ENCODE data around the gene PLIN4. TPM values are rescaled to one million over a fixed set of nuclear protein-coding genes. Genes with fewer than 3 reads are reported as not detected.
A peak's percentile ranks its signal among the peaks of the same experiment; 100 is the strongest.

Gene PLIN4
- total and polyA plus RNA-seq, 2 experiments from 2014 or later = 0.42 to 0.81 TPM

DNA sequence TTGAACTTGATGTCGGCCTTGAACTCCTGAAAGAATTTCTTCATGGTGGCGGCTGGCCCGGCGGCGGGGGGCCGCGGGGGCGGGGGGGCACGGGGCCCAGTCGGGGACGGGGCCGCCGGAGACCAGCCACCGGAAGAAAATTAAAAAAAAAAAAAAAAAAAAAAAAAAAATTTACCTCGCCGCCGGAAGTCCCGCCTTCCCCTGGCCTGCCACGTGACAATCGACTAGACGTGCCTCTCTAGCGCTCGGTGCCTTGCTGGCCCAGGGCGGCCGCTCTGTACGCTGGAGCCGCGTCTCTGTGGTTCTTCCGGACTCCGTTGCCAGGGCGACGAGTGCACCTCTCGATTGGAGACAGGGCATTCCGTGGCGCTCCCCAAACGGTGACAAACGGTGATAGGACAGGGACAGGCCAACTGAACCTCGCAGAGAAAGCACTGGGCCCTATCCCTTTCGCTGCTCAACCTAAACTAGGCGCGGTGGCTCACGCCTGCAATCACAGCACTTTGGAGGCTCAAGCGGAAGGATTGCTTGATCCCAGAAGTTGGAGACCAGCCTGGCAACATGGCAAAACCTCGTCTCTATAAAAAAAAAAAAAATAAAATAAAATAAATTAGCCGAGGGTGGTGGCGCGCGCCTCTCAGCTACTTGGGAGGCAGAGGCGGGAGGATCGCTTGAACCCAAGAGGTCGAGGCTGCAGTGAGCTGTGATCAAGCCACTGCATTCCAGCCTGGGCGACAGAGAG, 60.5 kb downstream of the PLIN4 start, which contains the start of gene UBXN6:
UBXN6 (minus strand) TSS at position 141 of the 742 bp plus-strand sequence; CDS start at position 44, 97 bp downstream.
- peak; percentile 99 for DNase-seq (ENCODE audit: low read depth in 1 of 2, low spot score in 1 of 2)
- H3K4me1 ChIP-seq (ENCODE audit: low read depth) = peaks cover 13% of the 10 kb centered on the region
- H3K27me3 ChIP-seq = no peaks in the 10 kb centered on the region
- peak within 1 kb of the TSS; percentile 100 for H3K27ac ChIP-seq
- H3K9me3 ChIP-seq (ENCODE audit: low read depth) = no peaks in the 10 kb centered on the region
- H3K4me3 ChIP-seq = peak within 1 kb of the TSS; percentile 100
- TF ChIP-seq, protein P1, sequence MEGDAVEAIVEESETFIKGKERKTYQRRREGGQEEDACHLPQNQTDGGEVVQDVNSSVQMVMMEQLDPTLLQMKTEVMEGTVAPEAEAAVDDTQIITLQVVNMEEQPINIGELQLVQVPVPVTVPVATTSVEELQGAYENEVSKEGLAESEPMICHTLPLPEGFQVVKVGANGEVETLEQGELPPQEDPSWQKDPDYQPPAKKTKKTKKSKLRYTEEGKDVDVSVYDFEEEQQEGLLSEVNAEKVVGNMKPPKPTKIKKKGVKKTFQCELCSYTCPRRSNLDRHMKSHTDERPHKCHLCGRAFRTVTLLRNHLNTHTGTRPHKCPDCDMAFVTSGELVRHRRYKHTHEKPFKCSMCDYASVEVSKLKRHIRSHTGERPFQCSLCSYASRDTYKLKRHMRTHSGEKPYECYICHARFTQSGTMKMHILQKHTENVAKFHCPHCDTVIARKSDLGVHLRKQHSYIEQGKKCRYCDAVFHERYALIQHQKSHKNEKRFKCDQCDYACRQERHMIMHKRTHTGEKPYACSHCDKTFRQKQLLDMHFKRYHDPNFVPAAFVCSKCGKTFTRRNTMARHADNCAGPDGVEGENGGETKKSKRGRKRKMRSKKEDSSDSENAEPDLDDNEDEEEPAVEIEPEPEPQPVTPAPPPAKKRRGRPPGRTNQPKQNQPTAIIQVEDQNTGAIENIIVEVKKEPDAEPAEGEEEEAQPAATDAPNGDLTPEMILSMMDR (IDR thresholded peaks at IDR 0.05; ENCODE audit: low read depth, low read length) = no peak
- peaks cover 13% of the 10 kb centered on the region for H3K36me3 ChIP-seq

DNA sequence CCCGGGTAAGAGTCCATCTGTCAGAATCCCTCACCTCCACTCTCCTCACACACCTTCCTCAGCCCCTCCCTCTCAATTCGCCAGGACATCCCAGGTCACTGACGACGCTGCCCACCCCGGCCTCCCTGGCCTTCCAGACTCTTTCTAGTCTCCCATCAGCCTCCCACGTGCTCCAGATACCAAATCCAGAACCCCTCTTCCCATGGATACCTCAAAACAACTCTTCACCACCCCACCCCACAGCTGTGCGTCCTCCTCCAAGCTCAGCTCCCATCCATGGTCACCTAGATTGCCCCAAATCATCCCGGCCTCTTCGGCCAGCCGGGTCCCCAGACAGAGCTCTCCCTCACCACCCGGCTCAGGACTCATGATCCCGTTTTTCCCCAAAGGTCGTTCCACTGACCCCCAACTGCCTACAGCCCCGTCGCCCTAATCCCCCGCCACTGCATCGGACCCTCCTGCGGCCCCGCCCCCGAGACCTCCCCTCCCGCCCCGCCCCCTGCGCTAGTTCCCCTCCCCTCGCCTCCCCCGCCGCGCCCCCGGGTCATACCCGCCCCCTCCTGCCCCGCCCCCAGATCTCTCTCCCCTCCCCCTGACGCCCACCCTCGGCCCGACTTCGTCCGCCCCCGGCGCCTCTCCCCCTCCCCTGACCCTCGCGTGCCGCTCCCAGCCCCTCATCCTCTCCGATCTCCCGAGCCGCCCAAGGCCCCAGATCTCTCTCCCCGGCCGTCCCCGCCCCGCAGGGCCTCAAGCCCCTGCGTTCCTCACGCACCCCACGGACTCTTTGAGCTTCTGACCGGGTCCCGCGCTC, 61.2 kb downstream of the PLIN4 start:
- H3K27ac ChIP-seq = peak overlapping the region; percentile 100
- peak; percentile 82 for DNase-seq (ENCODE audit: low read depth in 1 of 2, low spot score in 1 of 2)
- TF ChIP-seq, protein P1 (IDR thresholded peaks at IDR 0.05; ENCODE audit: low read depth, low read length) = no peak

DNA sequence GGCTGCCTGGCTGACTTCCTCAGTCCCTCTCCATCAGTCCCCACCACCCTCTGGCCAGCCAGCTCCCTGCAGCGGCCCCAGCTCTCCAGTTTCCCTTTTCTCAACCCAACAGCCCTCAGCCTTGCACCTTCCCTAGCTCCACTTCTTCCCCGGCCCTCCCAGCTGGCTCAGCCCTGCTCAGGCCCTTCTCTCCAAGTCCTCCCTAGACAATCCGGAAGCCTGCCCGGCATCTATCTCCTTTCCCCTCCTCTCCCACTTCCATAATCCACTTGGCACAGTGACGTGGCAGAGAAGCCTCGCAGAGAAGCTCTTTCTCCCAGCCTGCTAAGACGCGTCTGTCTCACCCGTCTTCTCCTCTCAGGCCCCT, 61.8 kb downstream of the PLIN4 start:
- peak overlapping the region; percentile 100 for H3K4me3 ChIP-seq
- H3K36me3 ChIP-seq = peaks cover 19% of the 10 kb centered on the region
- H3K4me1 ChIP-seq (ENCODE audit: low read depth) = peaks cover 13% of the 10 kb centered on the region
- peak; percentile 48 to 81 for DNase-seq (ENCODE audit: low read depth in 1 of 2, low spot score in 1 of 2)
- H3K27ac ChIP-seq = peak overlapping the region; percentile 44
- H3K27me3 ChIP-seq = no peaks in the 10 kb centered on the region
- TF ChIP-seq, protein P1 (IDR thresholded peaks at IDR 0.05; ENCODE audit: low read depth, low read length) = no peak
- no peaks in the 10 kb centered on the region for H3K9me3 ChIP-seq (ENCODE audit: low read depth)

More for the DNA sequence above, 61.2 kb downstream of the PLIN4 start:
- Histone ChIP-seq H3K27me3 (no peaks in the 10 kb centered on the region), H3K4me3 (peak overlapping the region; percentile 100), H3K9me3 (ENCODE audit: low read depth) (no peaks in the 10 kb centered on the region), H3K4me1 (ENCODE audit: low read depth) (peaks cover 13% of the 10 kb centered on the region), H3K36me3 (peaks cover 16% of the 10 kb centered on the region)

DNA sequence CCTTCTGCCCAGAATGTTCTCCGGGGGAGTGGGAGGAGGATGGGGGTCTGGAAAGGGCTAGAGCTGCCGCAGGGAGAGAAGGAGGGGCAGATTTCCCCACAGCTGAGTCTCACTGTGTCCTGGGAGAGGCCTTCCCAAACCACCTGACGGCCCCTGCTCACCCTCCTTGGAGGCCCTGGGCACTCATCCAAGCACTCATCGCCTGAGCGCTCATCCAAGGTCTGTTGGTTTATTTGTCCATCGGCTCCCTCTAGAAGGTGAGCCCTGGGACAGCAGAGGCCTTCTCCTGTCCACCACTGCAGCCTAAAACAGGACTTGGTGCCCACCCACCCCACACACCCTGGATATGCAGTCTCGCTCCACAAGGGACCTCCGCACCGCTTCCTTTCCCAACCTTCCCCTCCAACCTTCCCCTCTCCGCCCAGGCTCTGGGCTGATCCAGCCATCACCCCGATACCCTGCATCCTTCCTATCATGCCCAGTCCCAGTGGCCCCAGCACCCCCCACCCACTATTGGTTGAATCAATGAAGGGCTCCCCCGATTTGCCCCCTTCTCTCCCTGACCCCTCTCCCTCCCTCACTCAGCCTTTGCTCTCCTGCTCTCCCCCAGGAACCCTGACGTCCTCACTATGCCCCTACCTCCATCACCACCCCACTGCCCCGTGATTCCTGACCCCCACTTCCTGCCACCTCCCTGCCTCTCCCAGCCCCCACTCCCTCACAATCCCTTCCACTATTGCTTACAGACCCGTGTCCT, 62.4 kb downstream of the PLIN4 start:
- Histone ChIP-seq H3K36me3 (peaks cover 23% of the 10 kb centered on the region), H3K4me1 (ENCODE audit: low read depth) (peaks cover 13% of the 10 kb centered on the region), H3K9me3 (ENCODE audit: low read depth) (no peaks in the 10 kb centered on the region), H3K27ac (peak overlapping the region; percentile 52), H3K27me3 (no peaks in the 10 kb centered on the region), H3K4me3 (peak overlapping the region; percentile 100)
- TF ChIP-seq, protein P1 (IDR thresholded peaks at IDR 0.05; ENCODE audit: low read depth, low read length) = no peak
- peak; percentile 43 to 83 for DNase-seq (ENCODE audit: low read depth in 1 of 2, low spot score in 1 of 2)

Measured in cardiac muscle cell (in vitro differentiated cells and primary cell).